Measurements from ENCODE around the gene CPN2. TPM values are rescaled to one million over a fixed set of nuclear protein-coding genes. Genes with fewer than 3 reads are reported as not detected.

CPN2 gene
- total and polyA plus RNA-seq, 2 of the 8 experiments (the other 6 are each of a cell fraction or from before 2014, with no cell fraction given), result 0.03 TPM; not detected in 1

DNA sequence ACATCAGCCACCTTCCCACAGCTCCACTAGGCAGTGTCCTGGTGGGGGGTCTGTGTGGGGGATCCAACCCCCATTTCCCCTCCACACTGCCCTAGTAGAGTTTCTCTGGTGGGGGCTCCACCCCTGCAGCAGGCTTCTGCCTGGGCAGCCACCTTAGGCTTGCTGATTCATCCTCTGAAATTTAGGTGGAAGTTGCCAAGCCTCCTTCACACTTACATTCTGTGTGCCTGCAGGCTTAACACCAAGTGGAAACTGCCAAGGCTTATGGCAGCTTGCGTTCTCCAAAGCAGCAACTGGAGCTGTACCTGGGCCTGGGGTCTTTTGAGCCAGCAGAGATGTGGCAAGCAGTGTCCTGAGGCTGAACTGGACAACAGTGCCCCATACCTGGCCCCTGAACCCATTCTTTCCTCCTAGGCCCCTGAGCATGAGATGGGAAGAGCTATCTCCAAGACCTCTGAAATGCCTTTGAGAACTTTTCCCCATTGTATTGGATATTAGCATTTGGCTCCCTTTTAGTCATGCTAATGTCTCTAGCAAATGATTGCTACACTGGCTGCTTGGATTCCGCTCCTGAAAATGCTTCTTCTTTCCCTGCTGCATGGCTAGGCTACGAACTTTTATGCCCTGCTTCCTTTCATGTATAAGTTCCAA, 32.5 kb downstream of the CPN2 start (continued):
- TF ChIP-seq HDAC2 (IDR thresholded peaks at IDR 0.05; ENCODE audit: borderline replicate concordance in 1 of 2, low read depth in 2 of 2, low read length in 2 of 2), result no peak
- TF ChIP-seq YY1 (IDR thresholded peaks at IDR 0.05; ENCODE audit: low read depth, low read length), result no peak
- no peak for TF ChIP-seq CTBP2 (IDR thresholded peaks at IDR 0.05; ENCODE audit: borderline replicate concordance, insufficient read depth, insufficient read length, low read length)
- TF ChIP-seq JUN (IDR thresholded peaks at IDR 0.05; ENCODE audit: low read depth, low read length), result no peak
- TF ChIP-seq RAD21 (IDR thresholded peaks at IDR 0.05 in 1 of 2, conservative IDR thresholded peaks at IDR 0.05 in 1 of 2; ENCODE audit: low read depth in 2 of 2, low read length in 2 of 2), result no peak
- no peak for TF ChIP-seq GTF2F1 (IDR thresholded peaks at IDR 0.05; ENCODE audit: borderline replicate concordance, low read depth, low read length)
- TF ChIP-seq, protein P1, sequence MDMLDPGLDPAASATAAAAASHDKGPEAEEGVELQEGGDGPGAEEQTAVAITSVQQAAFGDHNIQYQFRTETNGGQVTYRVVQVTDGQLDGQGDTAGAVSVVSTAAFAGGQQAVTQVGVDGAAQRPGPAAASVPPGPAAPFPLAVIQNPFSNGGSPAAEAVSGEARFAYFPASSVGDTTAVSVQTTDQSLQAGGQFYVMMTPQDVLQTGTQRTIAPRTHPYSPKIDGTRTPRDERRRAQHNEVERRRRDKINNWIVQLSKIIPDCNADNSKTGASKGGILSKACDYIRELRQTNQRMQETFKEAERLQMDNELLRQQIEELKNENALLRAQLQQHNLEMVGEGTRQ (IDR thresholded peaks at IDR 0.05; ENCODE audit: low read length), result no peak
- TF ChIP-seq SRF (IDR thresholded peaks at IDR 0.05; ENCODE audit: low read depth, low read length), result no peak

Data from H1 (cell line).